GM12892 (cell line): Measurements from ENCODE around the gene FBXO38.

ENCODE experiments used
- POLR2A ChIP-seq: IDR thresholded peaks from 2 replicates; pipeline ENCODE4 v1.6.1; 2011; ENCODE audit warnings: low read depth, low read length, control low read depth
- POLR2AphosphoS5 ChIP-seq: IDR thresholded peaks from 2 replicates; pipeline ENCODE4 v1.6.1; 2011; ENCODE audit warnings: low read depth, low read length, control low read depth
- TAF1 ChIP-seq: IDR thresholded peaks from 2 replicates; pipeline ENCODE4 v1.6.1; 2011; ENCODE audit warnings: low read depth, mild to moderate bottlenecking, control low read depth, low read length, borderline replicate concordance

- TF ChIP-seq POLR2AphosphoS5 (no peak), TAF1 (no peak), POLR2A (no peak)
Observed at GRCh38 chr5:148414833-148415232, 31.1 kb downstream of the FBXO38 start.
